ENCODE data around the gene EXOSC9. TPM values are rescaled to one million over a fixed set of nuclear protein-coding genes. Genes with fewer than 3 reads are reported as not detected.

EXOSC9 gene
- total and polyA plus RNA-seq, 2 of the 8 experiments (the other 6 are each of a cell fraction or from before 2014, with no cell fraction given): 33.2 to 54.9 TPM

GRCh38 chr4:121818215-121818614 lies 17.1 kb downstream of the EXOSC9 start (continued):
- TF ChIP-seq E2F6 (IDR thresholded peaks at IDR 0.05) (no peak), CEBPB (IDR thresholded peaks at IDR 0.05; ENCODE audit: low read depth, low read length) (no peak)

All from H1 (cell line).